Tibial nerve (tissue), 4 donors: ENCODE results near the gene STK10.

Experiments
- EP300 ChIP-seq, 2 donors: sonication (generic); formaldehyde crosslinking; IDR thresholded peaks; one replicate each; pipeline ENCODE4 v1.6.1; 2017; ENCODE audit warnings: antibody characterized with exemption in 2 of 2, mild to moderate bottlenecking in 1 of 2
- POLR2A ChIP-seq, 2 donors: fragments of 450-650 bp; IDR thresholded peaks; one replicate each; pipeline ENCODE4 v1.6.1; 2017; ENCODE audit warnings: antibody characterized with exemption in 2 of 2, mild to moderate bottlenecking in 2 of 2, moderate library complexity in 2 of 2
- TF ChIP-seq, protein P1 (sequence below), 5 experiments: fragments of 200-600 bp in 3 of 5; fragments of 450-650 bp in 2 of 5; sonication (generic) in 3 of 5; IDR thresholded peaks; one replicate each; pipeline ENCODE4 v1.5.1; 2016 to 2019; ENCODE audit warnings: antibody characterized with exemption in 5 of 5, mild to moderate bottlenecking in 3 of 5, moderate library complexity in 2 of 5

DNA sequence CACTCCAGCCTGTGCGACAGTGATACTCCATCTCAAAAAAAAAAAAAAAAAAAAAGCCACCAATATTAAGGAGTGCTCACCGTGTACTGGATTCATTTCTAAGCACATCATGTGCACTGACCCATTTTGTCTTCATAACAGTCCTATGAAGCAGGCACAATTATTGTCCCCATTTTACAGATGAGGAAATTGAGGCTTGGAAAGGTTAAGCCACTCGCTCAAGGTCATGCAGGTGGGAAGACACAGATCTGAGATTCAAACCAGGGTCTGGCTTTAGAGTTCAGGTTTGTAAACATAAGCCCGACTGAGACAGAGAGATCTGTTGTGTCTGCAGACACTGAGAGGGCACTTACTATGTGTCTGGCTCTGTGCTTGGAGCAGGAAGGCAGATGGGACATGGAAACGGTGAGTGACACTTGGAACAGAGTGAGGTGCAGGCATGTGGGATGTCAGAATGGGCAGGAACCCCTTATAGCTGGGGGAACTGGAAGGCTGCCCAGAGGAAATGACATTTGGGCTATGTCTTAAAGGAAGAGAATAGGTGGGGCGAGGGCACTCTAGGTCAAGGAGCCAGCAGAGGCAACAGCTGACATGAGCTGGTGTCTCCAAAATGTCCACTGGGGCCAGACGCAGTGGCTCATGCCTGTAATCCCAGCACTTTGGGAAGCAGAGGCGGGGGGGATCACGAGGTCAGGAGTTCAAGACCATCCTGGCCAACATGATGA is 69.9 kb downstream of the STK10 start:
- TF ChIP-seq POLR2A (IDR thresholded peaks at IDR 0.05) (no peak), EP300 (IDR thresholded peaks at IDR 0.05) (no peak)
- TF ChIP-seq, protein P1, sequence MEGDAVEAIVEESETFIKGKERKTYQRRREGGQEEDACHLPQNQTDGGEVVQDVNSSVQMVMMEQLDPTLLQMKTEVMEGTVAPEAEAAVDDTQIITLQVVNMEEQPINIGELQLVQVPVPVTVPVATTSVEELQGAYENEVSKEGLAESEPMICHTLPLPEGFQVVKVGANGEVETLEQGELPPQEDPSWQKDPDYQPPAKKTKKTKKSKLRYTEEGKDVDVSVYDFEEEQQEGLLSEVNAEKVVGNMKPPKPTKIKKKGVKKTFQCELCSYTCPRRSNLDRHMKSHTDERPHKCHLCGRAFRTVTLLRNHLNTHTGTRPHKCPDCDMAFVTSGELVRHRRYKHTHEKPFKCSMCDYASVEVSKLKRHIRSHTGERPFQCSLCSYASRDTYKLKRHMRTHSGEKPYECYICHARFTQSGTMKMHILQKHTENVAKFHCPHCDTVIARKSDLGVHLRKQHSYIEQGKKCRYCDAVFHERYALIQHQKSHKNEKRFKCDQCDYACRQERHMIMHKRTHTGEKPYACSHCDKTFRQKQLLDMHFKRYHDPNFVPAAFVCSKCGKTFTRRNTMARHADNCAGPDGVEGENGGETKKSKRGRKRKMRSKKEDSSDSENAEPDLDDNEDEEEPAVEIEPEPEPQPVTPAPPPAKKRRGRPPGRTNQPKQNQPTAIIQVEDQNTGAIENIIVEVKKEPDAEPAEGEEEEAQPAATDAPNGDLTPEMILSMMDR (IDR thresholded peaks at IDR 0.05) = no peak
